HG03139 (cell line): ENCODE measurements around the gene LRRN2.

Experiments
- ATAC-seq: cut with Tn5 transposase; IDR thresholded peaks from one replicate; pipeline ENCODE4 v1.9.1; 2021; ENCODE audit not compliant: unreplicated experiment

Gene LRRN2

DNA sequence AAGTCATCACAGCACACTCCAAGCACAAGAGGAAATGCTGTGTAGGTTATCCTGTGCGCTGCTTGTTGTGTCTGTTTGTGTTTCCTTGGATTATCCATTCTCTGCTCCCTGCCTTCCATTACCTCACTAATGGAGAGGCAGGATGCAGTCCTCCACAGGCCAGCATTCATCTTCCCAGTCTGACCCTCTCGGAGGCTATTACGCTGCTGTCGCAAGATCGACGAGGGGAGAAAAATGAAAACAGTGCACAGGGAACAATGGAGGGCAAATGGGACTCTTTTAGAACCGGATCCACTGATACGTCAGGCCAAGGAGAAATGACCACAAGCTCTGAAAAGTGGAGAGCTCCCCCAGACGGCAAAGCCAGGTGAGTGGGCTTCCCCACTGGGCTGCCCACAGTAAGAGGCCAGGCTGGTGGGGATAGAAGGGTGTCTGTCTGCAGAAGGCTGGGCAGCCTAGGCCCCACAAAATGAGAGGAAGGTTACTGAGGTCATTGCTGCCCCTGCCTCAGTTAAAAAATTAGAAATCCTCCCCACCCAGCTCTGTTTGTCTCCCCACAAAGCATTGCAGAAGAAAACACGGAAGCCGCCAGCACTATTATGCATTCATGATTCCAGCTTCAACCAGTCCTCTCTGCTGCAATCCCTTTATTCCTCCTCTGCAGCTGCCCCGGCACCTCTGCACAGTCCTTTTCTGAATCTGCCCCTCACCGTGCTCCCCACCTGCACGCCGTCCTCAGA lies 21.7 kb downstream of the LRRN2 start:
- no peak for ATAC-seq

DNA sequence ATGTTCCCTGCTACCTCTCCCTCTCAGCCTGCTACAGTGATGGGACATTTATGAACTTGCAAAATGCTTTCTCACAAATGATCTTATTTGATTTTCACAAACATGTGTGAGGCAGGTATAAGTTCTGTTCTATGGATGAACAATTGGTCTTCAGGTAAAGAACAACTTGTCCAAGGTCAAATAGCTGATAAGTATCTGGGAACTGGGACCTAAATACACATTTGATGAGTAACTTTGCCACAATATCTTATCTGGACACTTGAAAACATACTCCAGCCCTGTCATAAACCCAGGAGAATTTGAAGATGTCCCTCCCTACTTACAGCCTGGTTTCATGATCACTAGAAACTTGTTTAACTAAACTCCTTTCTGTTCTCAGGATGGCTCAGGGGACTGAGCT lies 23.0 kb downstream of the LRRN2 start:
- ATAC-seq: no peak

DNA sequence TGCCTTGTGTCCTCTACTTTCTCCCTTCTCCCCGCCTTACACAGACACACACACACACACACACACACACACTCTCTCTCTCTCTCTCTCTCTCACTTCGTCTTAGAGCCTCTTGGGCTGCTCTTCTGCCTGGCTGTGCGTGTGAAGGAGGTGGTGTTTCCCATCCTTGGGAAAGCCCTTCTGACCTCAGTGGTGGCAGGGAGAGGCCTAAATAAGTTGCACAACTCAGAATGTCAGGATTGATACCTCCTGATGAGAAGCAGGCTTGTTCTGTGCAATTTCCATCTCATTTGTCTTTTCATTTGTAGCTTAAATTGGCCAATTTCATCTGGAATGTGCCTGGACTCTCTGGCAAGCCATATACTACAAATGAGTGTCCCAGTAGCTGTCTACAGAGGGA lies 25.0 kb downstream of the LRRN2 start:
- ATAC-seq: no peak

DNA sequence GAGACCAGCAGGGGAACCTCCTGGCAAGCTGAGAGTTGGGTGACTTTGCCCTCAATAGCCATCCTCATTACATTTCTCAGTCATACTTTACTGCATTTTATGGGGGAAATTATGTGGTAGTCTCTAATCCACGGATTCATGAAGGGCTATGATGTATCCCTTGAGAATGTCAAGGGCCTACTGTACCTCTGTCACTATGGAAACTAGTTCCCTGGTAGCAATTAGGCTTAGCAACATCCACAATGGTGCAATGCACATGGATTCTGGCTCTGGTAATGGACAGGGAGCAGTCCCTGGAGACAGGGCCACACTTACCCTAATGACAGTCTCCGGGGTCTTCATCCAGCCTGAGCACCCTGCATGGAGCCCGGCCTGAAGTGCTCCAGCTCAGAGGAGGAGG lies 26.5 kb downstream of the LRRN2 start:
- ATAC-seq: no peak

DNA sequence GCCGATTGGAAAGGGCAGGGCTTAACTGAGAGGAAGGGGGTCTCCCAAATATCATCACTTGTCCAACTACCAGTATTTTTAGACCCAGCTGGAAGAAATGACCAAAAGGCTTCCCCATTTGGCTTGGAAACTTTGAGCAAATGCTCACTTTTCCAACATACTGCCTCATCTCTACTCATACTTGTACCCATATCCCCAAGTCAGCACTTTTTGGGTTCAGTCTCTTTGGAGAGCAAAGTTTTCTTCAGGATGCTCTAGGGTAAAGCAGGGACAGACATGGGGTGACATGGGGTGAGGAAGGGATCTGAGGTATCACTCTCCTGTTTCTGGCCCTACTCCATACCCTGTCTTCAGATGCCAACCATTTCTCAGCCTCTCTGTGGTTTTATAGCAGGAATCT lies 27.2 kb downstream of the LRRN2 start:
- ATAC-seq: no peak

DNA sequence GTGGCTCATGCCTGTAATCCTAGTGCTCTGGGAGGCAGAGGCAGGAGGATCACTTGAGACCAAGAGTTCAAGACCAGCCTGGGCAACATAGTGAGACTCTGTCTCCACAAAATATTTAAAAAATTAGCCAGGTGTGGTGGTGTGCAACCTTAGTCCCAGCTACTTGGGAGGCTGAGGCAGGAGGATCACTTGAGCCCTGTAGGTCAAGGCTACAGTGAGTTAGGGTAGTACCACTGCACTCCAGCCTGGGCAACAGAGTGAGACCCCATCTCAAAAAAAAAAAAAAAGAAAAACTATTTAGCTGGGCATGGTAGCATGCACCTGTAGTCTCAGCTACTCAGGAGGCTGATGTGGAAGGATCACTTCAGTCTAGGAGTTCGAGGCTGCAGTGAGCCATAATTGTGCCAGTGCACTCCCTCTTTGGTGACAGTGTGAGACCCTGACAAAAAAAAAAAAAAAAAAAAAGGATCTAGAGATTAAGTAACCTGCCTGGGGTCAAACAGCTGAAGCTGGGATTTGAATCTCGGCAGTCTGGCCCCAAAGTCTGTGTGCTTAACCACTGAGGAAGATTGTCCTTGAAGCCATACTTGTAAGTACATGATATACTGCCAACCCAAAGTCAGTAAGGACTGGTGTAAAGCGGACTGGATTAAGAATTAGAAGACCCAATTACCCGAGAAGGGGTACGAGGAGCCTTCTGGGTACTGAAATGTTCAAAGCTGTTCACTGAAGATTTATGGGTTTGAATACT lies 31.8 kb downstream of the LRRN2 start:
- no peak for ATAC-seq

DNA sequence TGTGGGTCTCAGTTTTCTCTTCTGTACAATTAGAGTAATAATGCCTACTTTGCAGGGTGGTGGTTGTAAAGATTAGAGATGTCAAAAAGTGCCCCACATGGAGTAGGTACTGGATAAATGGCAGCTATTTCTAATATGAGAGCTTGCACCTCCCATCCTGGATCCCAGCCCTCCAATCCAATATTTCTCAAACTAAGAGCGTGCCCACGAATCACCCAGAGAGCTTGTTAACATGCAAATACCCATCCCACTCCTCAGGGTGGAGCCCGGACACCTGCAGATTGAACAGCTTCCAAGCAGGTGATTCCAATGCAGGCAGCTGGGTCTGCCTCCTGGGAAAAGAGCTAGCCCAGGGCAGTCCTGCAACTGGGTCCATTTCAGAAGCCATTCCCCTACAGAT lies 33.0 kb downstream of the LRRN2 start:
- ATAC-seq: no peak

DNA sequence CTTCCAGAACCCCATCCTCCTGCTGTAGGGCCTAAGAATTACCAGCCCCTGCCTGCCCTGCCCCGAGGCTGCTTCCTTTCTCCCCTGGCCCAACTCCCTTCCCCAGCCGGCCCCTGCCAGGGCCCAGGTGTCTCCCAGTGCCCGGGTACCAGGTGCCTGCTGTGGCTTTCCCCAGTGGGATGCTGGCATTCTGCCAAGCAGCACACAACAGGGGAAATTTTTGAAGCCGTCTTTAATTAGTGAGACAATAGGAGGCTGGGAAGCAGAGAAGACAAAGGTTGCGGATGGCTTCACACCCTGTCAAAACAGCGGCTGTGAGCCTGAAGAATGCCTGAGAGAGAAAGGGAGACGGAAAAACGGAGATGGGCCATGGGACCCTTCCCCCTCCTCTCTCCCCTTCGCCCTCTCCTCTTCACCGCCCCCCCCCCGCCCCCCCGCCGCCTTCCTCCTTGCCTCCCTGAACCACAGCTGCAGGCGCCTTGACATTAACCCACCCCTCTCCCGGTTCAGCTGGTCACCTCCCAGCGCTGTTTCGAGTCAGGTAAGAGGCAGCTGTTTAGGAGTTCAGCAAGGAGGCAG lies 33.6 kb downstream of the LRRN2 start:
- ATAC-seq: no peak

DNA sequence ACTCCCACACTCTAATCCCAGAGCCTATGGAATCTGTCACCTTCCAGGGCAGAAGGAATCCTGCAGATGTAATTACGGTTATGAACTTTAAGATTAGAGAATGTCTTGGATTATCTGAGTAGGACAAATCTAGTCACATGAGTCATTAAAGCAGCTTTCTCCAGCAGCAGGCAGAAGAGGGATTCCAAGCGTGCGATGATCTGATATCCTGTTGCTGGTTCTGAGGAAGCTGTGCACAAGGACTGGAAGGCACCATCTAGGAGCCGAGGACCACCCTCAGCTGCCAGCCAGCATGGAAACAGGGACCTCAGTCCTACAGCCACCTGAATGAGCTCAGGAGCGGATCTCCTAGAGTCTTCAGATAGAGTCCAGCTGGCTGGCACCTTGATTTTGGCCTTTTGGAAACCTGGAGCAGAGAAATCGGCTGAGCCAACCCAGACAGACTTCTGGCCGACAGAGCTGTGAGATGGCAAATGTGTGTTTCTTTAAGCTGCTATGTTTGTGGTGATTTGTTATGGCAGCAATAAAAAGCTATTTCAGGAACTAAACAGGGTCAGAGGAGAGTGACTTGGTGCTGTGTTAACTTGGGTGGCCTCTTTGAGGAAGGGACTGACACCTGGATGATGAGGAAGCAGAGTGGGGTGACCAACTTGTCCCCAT lies 34.5 kb downstream of the LRRN2 start:
- no peak for ATAC-seq

DNA sequence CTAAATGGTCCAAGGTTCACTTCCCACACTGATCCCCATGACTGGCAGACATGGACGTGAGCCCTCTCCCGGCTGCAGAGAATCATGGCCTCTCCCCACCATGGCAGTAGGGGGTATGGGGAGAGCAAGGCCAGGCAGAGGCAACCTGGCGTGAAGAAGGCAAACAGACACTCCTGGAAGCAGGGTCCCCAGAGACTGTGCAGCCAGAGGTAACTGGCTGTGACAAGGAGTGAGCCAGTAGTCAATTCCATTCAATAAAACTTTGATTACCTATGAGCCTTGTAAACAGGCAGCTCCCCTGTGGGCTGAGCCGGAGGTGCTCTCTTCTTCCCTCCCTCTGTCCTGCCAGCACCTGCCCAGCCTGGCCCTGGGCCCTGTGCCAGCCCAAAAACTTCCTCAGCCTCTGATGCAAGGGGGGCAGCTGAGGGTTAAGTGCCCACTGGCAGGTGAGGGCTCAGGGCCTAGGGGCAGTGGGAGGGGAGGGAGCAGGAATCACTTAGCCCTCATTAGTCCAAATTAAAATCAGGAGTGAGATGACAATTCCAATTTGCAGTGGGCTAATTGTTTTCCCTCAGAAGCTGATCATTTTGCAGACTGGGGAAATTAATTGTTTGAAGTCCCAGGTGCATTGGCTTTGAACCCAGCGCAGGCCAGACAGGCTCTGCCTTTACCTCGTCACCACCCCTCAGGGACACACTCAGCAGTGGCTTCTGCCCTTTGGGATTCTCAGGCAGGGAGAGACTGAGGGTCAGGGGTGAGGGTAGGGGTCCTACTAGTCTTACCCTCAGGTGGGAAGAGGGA lies 35.6 kb downstream of the LRRN2 start:
- ATAC-seq: no peak

DNA sequence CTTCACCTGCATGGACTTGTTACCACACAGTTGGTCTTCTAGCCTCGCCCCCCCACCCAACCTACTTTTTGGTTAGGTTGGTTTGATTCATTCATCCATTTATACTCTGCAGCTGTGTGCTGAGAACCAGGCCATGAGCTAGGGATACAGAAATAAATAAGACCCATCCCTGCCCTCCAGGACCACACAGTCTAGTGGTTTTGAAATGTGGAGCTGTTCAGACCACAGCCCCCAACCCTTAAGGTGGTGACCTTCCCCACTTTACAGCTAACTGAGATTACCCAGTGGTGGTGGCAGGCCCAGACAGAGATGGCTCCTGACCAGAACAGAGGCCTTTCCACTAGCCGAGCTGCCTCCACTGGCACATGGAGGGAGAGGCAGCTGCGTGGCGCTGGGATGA lies 37.0 kb downstream of the LRRN2 start:
- no peak for ATAC-seq

DNA sequence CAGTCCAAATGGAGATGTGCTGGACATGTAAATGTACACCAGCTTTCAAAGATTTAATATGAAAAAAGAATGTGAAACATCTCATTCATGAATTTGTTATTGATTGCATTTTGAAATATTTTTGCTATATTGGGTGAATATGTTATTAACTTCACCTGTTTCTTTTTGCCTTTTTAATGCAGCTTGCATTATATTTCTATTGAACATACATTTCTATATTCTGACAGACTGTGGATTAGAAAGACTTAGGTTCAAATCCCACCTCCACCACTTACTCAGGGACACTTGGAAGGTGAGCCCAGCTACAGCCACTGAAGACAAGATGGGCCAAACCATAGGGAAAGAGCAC lies 37.8 kb downstream of the LRRN2 start:
- ATAC-seq: no peak

DNA sequence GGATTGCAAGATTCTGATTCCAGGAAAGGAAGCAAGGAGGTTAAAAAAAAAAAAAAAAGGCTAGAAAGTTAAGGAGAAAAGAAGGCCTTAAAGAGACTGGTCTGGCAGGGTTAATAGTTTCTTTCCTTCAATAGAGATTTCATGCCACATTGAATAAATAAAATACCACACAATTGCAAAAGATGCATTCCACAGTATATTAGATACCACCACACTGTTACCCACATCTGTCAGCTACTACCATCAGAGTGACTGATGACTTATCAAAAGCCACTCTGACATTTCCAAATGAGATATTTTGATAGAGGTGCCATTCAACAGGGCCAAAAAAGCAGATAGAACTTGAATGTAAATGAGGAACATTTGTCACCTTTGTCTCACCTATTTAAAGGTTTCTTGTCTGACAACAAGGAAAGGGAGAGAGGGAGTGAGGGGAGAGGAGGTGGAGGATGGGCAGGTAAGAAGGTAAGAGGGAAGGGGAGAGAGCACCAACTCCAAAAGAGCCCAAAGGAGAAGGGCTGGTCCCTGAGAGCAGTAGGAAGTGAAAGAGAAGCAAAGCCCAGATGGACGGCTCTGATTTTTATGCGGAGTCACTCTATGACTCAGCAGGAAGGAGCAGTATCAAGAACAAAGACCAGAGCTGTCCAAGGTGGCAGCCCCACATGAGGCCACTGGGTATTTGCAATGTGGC lies 38.3 kb downstream of the LRRN2 start:
- ATAC-seq: no peak

DNA sequence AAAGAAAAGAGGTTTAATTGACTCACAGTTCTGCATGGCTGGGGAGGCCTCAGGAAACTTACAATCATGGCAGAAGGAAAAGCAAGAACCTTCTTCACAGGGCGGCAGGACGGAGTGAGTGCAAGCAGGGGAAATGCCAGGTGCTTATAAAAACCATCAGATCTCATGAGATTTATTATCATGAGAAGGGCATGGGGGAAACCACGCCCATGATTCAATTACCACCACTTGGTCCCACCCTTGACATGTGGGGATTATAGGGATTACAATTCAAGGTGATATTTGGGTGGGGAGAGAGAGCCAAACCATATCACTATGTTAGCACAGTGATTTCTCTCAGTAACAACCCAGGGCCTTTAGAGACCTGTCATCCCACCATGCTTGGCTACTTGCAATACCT lies 39.9 kb downstream of the LRRN2 start:
- no peak for ATAC-seq

DNA sequence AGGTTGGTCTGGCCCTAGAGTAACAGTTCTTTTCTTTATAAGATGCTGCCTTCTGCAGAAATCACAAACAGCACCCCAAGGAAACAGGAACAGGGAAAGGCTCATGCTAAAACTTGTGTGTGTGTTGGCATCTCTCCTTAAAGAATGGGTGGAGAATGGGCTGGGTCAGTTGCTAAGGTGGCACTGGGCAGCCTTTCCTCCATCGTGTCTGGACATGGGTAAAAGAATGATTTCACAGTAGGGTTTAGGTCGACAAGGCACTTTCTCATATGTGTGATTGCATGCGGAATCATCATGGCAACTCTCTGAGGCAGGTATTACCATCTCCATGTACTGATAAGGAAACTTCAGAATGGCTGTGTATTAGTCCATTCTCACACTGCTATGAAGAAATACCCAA lies 40.3 kb downstream of the LRRN2 start:
- no peak for ATAC-seq

DNA sequence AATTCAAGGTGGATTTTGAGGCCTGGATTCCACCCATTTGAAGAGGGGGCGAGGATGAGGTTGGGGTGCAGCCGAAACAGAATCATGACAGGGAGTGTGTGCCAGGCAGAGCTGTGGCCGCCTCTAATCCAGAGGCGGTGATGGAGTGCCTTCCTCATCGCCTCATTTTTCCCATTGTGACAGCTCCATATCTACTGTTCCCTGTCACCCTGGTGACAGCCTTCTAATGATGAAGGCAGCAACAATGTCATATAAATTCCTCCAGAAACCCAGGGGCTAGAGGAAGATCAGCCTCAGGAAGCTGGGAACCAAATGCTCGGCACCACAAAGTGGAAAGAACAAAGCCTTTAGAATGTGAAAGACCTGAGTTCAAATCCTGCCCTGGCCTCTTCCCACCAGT lies 42.0 kb downstream of the LRRN2 start:
- ATAC-seq: no peak

DNA sequence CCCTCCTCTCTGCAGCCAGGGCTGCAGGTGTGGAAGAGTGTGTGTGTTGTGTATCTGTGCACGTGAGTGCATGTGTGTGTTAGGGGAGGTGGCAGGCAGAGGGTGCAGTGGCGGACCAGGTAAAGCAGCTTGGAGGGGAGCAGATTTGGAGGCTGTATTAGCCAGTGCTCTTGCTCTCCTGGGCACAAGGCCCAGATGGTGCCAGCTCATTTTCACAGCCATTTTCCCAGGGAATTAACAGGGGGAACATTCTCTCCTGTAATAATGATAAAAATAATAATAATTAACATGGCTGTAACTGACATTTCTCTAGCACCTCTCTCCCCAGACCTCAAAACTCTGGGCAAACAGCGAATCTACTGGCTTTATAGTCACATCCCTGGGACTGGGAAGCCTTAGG lies 43.6 kb downstream of the LRRN2 start:
- ATAC-seq: no peak

DNA sequence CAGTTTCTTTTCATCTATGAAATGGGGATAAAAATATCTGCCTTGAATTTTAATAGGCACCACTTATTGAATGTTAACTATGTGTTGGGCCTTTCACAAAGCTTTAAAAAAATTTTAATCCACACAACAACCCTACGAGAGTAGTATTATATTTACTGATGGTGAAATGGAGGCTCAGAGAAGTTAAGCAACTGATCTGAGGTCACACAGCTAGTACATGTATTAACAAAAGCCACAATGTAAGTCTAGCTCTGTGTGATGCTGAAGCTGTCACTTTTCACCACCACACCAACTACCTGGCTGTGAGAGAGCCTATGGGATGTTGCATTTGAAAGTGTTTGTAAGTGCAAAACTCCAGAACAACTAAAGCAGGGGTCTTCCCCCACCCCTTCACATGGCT lies 44.1 kb downstream of the LRRN2 start:
- no peak for ATAC-seq

DNA sequence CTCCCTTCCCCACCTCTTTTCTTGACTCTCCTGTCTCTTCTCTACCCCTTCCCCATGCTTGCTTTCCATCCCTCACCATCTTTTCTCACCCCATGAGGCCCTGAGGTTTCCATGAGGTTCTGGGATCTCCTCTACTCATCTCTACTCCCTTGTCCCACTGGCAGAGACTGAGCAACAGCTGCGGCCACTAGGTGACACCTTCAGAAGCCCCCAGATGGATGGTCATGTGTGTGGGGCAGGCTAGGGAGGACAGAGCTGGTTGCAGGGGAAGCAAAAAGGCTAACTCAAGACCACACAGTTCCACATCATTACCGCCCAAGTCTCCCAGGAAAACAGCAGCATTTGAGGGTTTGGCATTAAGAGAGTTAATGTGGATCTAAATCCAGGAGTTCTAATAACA lies 45.0 kb downstream of the LRRN2 start:
- ATAC-seq: no peak

DNA sequence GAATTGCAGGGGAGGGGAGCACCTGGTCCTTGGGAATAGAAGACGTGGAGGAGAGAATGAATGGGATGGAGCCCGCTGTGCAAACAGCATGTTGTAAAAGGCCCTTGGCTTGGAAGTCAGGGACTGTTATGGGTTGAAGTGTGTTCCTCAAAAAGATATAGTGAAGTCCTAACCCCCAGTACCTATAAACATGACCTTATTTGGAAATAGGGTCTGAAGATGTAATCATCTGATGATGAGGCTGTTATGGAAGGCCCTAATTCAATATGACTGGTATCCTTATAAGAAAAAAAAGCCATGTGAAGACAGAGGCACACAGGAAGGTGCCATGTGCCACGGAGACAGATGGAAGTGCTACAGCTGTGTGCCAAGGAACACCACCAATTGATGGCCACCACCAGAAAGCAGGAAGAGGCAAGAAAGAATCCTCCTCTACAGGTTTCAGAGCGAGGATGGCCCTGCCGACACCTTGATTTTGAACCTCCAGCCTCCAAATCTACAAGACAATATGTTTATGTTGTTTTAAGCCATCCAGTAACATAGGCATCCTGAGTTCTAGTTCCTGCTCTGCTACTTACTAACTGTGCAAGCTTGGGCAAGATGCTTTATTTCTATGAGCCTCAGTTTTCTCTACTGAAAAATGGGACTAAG lies 51.2 kb downstream of the LRRN2 start:
- no peak for ATAC-seq
